Stimulated activated CD8-positive, alpha-beta memory T cell treated with anti-CD3 and anti-CD28 coated beads, Interleukin-2, amount 100 ng/mL, for 1 hour (primary cell): Measurements from ENCODE around the gene SCG5.

ENCODE experiments used
- DNase-seq, 2 donors: peaks; one replicate each; pipeline ENCODE4 v3.0.0-alpha.2; 2020; ENCODE audit warnings: low read depth in 2 of 2

Gene SCG5

DNA sequence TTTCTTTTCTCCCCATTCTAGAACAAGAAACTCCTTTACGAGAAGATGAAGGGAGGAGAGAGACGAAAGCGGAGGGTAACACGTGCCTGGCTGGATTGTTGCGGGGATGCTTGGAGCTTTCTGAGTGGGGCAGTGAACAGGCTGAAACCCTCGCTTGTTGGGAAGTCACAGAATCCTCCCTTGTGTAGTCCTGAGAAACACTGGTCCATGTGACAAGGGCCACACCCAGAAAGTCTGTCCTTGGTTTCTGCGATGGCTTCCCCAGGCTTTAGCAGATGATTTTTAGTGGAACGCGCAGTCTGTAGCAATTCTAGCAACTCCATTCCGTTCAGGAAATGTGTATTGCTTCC, 50.2 kb downstream of the SCG5 start:
- DNase-seq = no peak

DNA sequence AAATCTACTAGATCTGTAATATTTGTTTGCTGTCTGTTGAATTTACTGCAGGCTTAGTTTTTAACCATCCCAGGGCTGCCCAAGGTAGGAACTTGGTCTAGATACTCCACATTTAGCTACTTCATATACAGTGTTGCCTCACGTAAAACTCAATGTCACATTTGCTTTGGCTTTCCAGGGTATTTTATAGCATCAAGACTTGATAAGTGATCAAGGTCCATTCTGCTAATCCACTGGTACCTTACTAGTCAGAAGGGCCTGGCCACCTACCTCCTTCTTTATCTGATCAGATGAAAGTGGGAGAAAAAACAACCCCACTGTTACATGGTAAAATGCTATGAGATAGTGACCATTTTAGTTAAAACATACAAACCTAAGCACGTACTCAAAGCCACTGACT, 50.8 kb downstream of the SCG5 start:
- DNase-seq = no peak

DNA sequence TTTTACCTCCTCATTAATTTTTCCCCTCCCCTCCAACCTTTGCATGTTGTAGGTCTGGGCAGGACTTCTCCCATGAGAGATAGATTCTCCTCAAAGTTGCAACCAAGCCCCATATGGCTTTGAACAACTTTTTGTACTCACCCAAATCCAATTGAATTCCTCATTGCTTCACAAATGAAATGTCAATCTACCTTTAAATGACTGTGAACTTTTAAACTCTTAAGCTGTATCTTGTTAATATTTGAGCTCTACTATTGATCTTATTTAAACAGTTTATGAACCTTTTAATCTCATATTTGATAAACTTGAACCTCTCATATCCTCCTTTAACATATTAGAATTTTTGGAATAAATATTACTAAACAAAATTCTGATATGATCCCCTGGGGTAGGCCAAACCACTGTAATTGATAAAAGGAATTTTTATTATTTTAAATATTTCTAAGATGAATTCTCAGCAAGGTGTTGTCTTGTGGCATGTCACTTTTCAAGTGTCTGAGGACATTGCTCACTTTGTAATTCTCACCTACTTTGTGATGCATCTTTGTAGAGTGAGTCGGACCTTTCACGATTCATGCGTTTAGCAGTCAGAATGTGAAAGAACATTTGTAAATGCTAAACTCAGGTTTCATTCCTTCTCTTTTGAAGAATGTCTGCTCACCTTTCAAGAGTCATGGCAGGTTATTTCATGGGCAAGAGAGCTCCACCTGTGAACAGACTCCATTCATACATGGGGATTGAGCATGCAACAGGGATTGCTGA, 52.9 kb downstream of the SCG5 start:
- DNase-seq = no peak

DNA sequence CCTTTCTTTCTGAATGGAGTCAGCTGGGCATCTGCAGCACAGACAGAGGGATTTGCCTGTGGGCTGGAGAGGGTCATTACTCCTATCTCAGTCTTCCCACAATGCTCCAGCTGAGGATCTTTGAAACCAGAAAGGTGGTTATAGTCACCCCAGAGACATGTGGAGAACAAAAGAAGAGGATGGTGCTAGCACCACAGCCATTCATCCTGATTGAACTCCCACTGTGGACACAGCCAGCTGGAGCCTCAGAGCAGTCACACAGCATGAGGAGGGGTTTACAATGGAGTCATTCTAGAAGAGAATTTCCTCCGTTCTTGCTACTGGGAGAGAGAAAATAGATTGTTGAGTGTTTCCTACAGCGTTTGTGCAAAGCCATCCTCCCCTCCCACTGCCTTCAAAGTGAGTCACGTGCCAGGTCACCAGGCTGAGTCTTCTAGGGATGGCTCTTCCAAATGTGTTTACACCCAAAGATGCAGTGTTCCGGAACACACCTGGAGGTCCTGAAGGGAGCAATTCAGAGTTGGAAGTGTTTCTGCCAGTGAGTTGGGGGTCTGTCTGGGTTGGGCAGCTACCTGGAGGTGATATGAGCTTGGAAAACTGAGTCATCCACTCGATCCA, 57.4 kb downstream of the SCG5 start:
- DNase-seq = no peak

DNA sequence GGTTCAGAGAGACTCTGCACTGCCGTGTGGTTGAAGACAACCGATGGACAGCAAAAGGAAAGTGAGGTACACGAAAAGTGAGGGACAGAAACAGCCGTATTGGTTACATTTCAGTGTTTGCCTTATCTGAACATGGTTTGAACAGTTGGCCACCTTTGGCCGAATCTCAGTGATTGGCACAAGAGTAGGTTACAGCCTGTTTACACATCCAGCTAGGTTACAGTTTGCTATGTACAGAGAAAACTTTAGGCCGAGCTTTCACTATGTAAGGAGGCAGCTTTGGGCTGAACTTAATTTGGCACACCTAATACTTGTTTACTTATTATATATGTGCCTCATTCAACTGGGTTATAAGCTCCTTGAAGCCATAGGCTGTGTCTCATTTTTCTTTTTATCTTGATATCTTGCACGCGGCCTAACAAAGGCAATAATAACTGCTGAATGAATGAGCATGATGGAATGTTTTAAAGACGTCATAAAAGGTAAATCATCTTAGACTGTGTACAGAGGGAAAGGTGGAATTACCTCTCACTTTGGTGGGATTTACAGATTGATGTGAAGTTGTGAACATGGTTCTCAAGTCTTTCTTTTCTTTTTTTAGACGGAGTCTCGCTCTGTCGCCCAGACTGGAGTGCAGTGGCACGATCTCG, 59.1 kb downstream of the SCG5 start:
- no peak for DNase-seq

DNA sequence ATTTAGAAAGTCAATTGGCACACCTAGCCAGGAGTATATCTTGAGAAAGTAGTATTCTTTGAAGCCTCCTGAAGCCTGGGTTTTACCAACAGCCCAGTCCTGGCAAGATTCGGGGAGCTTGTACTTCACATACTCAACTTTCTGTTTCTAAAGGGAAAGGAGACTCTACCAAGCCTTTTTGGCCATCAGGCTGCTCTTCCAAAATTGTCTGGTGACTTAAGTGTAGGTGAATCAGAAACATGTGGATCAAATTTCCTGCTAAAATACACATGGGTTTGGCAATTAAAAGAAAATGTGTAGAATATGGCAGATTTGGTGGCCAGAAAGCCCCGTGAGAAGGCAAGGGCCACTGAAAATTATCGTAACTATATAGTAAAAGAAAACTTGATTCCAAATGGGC, 60.4 kb downstream of the SCG5 start:
- DNase-seq = no peak

DNA sequence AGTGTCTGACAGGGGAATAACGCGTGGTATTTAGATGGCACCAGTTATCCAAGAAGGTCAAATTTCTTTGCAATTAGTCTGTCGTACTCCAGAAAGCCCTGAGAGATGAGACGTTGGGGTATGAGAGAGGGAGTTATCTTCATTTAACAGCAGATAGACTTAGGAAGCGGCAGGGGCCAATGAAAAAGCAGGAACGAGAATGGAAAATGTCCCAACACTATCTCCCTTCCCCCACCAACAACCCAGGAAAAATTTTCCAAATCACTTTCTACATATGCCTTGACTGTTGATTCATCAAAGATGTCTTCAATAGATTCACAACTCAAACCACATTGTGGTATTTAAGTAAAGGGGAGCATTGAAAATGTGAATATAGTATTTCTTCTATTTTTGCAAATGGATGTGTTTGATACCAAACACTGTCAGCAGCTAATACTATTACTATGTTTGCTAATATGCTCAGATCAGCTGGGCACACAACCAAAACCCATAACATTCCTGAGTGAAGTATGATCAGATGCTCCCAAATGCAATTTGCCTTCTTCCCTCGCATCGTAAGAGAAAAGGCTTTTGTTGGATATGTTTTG, 63.0 kb downstream of the SCG5 start:
- no peak for DNase-seq

DNA sequence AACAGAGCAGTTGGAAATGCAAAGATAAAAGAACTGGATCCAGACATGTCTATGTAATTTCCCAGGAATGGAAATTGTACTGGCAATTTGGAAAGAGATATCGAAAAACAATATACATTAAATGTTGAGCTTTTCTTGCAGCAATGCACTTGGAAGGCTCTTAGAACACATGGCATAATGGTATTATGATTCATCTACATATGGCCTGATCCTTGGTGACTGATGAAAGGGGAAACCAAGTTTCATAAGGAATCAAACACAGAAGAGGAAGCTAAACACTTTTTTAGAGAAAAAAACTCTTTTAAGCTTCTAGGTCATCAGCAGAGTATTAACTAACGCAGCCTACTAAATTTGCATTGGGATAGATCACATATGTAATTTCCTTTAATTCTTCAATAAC, 63.9 kb downstream of the SCG5 start:
- DNase-seq = no peak

DNA sequence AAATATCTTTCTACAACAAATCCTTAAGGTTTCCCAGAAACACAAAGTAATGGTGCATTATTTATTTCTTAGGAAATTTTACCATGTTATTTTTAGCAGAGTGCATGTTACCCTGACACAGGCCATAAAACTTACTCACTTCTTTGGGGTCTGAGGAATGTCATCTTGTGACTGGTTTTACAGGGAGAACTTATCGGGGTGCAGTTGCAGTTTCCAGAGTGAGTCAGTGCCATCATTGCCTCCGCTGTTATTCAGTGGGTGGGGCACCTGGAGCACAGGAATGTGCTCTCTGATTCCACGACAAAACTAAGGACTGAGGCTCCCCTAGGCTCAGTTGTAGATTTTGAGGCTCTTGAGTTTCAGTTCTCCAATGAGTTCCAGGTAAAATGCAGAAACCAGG, 65.2 kb downstream of the SCG5 start:
- DNase-seq = no peak

DNA sequence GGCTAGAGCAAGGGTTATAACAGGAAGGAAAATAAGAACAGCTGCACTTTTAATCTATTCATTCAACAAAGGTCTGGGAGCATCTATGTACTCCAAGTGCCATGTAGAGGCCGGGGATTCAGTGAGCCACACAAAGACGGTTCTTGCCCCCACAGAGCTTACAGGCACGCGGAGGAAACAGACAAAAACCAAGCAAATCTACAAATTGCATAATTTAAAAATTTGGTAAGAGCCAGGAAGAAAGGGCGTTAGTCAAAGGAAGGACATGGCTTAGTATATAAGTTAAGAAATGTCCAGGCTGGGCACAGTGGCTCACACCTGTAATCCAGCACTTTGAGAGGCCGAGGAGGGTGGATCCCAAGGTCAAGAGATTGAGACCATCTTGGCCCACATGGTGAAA, 65.9 kb downstream of the SCG5 start:
- DNase-seq = no peak

DNA sequence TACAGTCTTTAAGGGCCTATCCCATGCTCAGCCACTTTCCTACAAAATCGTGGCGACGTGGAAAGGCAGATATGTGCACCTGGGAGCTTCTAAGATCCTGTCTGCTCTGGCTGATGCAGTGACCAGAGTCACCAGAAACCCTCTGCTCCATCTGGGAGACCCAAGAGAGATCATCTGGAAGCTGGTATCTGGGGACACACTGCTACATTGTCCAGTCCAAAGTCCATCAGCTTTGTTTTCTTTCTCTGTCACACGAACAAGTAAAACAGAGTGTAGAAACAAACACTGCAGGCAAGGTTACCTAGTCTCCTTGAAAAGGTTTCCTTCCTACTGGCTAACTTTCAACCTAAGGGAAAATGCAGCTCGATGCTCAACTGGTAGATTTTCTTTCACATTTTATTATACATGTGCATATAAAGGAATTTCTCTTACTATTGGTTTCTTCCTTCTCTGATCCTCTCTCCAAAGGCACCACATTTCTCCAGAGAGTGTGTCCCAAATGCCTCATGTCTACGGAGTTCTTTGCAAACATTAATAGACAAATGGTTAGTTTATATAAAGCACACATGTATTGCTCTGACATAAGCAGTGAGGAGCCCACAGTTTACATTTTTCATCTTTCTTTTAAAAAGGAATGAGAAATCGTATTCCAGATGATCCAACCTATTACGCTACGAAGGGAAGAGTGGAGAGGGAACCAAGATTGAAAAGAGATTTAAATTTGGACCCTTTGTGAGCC, 68.0 kb downstream of the SCG5 start:
- DNase-seq = no peak

DNA sequence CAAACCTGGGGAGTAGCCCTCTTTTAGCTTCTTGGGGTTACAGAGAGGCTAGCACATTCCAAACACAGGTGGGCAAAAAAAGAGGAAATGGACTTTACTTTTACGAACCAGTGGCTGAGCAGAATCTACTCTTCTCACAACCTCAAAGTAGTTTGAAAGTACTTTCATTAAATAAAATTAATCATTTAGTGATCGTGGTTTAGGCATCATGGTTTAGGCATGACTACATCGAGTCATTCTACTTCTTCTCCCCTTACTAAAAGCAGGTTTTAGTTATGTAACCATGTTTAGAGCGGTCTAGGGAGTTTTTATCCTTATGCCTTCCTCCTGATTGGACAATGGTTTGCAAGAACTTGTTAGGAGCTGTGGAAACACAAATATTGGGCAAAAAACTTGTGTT, 73.8 kb downstream of the SCG5 start:
- no peak for DNase-seq

DNA sequence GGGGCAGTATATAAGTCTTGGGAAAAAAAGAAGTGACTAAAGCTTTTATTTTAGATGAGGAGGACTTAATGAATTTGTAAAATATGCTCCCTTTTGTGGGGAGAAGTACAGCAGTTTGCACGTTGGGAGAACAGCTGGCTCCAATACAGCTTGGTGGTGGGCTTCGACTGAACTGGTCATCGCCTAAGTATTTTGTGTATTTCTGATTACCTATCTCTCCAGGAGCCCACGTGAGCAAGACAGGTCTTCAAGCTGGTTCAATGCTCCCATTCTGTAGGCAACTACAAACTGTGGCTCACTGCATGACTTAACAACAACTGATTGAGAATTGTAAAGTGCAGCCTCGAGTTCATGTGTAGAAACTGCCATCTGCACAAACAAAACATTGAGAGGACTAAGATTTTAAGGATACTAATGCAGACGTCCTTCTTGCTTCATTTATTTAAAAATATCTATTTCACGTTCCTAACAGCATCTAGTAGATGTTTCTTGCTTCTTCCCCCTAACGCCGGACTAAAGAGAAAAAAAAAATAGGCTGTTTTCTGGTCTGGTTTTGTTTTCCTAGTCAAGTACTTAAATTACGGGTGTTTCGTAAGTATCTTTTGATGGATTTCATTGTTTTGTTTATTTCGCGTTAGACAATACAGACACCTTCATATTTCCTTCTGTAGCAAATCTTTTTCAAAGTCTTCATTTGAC, 74.9 kb downstream of the SCG5 start:
- no peak for DNase-seq

DNA sequence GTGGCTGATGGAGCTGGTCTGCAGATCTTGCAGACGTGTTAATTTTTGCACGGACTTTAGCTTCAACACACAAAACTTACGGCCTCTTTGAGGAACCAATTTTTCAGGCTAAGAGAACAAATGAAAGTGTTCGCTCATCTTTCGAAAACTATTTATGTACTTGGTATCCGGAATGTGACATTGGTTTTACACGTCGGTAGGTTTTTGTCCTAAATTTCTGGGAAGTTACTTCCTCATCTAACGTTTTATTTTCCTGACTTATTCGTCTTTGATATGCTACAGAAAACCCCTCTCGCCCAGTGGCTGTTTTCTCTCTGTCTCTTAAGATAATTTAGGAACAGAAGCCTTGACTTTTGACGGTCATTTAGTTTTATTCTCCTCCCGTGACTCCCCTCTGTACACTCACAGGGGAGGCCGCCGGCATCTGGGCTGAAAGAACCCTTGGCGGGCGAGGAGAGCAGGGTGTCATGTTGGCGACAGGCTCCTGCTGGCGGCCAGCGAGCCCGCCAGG, 75.5 kb downstream of the SCG5 start:
- no peak for DNase-seq

DNA sequence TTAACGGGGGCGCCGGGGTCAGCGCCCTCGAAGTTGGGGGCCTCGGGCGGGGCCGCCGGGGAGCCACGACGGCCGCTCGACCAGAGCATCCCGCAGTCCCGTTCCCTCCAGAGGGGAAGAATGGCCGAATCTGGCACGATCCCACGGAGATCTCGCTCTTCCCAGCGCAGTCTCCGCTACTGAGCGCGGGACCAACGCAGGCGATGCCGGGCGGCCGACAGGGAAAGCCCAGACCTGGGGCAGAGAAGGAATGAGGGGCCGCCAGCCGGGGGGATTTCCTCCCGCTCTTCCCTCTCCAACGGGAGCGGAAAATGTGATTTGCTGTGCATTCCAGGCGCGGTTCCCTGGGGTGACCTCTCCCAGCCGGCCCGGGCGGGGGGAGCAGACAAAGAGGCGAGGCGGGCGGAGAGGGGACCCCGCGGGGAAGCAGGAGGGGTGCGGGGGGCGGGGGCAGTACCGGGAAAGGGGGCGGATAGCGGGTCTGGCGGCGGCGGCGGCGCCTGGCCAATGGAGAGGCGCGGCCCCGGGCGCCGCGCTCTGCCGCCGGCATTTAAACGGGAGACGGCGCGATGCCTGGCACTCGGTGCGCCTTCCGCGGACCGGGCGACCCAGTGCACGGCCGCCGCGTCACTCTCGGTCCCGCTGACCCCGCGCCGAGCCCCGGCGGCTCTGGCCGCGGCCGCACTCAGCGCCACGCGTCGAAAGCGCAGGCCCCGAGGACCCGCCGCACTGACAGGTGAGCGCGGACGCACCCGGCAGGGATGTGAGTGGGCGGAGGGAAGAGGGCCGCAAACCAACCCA, 76.1 kb downstream of the SCG5 start, which contains the start of gene GREM1:
Gene GREM1, plus strand, starts transcription at position 579 of the 801 bp plus-strand sequence. CDS start 12,687 bp downstream, outside the sequence.
- no peak for DNase-seq

DNA sequence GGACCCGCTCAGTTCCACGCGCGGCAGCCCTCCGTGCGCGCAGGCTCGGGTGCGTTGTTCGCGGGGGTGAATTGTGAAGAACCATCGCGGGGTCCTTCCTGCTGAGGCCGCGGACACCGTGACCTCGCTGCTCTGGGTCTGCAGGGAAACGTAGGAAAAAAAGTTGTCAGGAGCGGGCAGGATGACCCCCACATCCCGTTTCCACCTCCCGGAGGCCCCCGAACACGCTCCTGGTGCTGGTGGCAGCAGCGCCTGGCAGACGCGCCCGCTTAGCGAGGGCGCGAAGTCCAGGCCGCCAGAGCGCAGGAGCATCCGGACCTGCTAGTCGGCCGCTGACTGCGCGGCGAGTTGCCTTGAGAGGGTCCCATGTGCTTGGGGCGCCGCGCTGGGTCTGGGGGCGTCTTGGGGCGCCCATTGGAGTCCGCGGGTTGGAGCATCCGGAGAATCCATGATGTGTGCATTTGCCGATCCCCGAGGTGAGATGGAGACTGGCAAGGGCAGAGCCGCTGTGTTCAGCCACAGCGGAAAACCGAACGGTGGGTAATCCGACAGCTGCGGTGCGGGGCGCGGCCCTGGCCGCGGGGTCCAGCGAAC, 76.8 kb downstream of the SCG5 start:
- no peak for DNase-seq

DNA sequence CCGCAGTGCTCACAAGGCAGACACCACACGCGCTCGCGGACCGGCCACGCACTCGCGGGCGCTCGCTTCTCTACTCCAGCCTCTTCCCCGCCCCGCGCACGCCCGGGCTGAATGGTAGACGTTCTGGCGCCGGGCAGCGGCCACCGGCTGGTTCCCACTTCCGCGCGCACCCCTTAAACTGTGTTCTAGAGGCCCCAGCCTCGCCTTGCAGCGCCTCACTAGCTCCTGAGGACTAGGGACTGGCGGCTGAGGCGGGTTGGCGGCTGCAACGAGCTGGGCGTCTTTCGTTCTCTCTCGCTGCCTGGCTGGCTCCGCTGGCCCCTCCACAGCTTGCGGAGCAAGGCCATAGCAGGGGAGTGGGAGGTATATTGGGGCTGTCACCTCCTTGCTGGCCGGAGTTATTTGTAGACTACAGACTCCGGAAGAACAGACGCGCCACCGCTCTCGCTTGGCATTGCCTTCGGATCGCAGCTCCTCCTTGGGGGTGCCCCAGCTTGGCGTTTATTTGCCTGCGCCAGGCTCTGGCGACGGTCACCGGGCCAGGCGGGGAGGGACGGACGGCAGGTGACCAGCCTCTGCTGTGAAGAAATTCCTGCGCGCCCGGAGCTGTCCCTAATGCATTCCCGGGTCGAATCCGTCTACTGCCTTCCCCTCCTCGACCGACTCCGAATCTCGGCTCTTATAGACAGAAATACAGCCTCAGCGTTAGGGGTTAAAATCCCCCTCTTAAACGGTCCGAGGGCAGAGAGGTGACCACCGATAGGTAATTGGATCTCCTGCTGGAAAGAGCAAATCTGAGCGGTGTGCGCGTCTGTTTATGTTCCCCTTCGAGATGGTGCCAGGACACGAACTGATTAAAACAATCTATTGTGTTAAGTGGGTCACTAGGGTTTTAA, 77.6 kb downstream of the SCG5 start:
- no peak for DNase-seq

DNA sequence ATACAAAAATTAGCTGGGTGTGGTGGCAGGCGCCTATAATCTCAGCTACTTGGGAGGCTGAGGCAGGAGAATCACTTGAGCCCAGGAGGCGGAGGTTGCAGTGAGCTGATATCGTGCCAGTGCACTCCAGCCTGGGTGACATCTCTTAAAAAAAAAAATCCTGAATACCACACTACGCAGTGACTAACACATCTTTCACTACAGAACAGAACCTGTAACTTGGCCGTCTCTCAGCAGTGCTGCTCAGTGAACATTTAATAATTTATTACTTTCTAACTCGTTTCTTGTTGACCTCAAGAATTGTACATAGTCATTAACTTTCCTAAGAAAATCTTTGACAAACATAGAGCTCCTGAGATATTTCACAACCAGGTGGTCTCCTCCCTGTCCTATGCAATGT, 80.1 kb downstream of the SCG5 start:
- DNase-seq = no peak

DNA sequence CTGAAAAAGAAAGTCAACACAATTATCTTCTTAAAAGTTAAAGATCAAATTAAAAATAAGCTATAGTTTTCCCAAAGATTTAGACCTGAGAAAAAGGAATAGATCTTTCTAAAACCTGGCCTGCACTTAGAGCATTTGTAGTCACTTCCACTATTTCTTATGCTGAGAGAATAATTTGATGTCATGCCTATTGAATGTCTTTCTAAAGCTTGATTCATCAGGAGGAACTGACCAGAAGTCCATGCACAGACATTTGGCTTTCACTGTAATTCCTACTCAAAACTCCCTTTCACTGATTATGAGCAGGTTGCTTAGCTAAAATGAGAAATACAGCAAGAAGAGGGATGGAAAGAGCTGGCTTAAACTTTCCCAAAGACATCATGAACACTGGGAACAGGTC, 80.6 kb downstream of the SCG5 start:
- no peak for DNase-seq
